ENCODE data around the gene FOXA1.
"Not testable (repeated sequence)": the region's sequence is repeated elsewhere in the genome, so short reads cannot be mapped to it uniquely, and the experiment has no call there.

The FOXA1 gene

GRCh38 chr14:37588956-37589714 lies 5.9 kb downstream of the FOXA1 start:
- no peak for DNase-seq

- no peak for DNase-seq
These were observed 6.4 kb downstream of the FOXA1 start for GRCh38 chr14:37588667-37588955.

- DNase-seq, result no peak
These were observed 7.0 kb downstream of the FOXA1 start for GRCh38 chr14:37587881-37588666.

- DNase-seq, result no peak
These were observed 7.8 kb downstream of the FOXA1 start for GRCh38 chr14:37587131-37587803.

- DNase-seq, result no peak
These were observed 8.3 kb downstream of the FOXA1 start for GRCh38 chr14:37586797-37587130.

- no peak for DNase-seq
These were observed 8.9 kb downstream of the FOXA1 start for GRCh38 chr14:37585971-37586796.

- DNase-seq, result no peak
These were observed 9.9 kb downstream of the FOXA1 start for GRCh38 chr14:37585101-37585511.

GRCh38 chr14:37584211-37585100 lies 10.6 kb downstream of the FOXA1 start:
- no peak for DNase-seq

- no peak for DNase-seq
These were observed 11.5 kb downstream of the FOXA1 start for GRCh38 chr14:37583358-37584210.

GRCh38 chr14:37580146-37580545 lies 14.9 kb downstream of the FOXA1 start:
- no peak for DNase-seq

- DNase-seq, result no peak
These were observed 15.8 kb downstream of the FOXA1 start for GRCh38 chr14:37579274-37579673.

- no peak for DNase-seq
These were observed 21.7 kb downstream of the FOXA1 start for GRCh38 chr14:37573356-37573755.

GRCh38 chr14:37571391-37571790 lies 23.7 kb downstream of the FOXA1 start:
- no peak for DNase-seq

- no peak for DNase-seq
These were observed 25.3 kb downstream of the FOXA1 start for GRCh38 chr14:37569729-37570128.

- no peak for DNase-seq
These were observed 28.2 kb downstream of the FOXA1 start for GRCh38 chr14:37566811-37567371.

GRCh38 chr14:37565550-37565949 lies 29.5 kb downstream of the FOXA1 start:
- DNase-seq, result no peak

- DNase-seq, result no peak
These were observed 31.9 kb downstream of the FOXA1 start for GRCh38 chr14:37563189-37563588.

- no peak for DNase-seq
These were observed 35.7 kb downstream of the FOXA1 start for GRCh38 chr14:37559386-37559785.

GRCh38 chr14:37558740-37559139 lies 36.3 kb downstream of the FOXA1 start:
- DNase-seq, result no peak

- not testable (repeated sequence) for DNase-seq
These were observed 39.5 kb downstream of the FOXA1 start for GRCh38 chr14:37555596-37555995.

Measured in CD4-positive, alpha-beta T cell treated with Interleukin-17A for 1 hour (primary cell).